ENCODE results near the gene KCNV2.

DNA sequence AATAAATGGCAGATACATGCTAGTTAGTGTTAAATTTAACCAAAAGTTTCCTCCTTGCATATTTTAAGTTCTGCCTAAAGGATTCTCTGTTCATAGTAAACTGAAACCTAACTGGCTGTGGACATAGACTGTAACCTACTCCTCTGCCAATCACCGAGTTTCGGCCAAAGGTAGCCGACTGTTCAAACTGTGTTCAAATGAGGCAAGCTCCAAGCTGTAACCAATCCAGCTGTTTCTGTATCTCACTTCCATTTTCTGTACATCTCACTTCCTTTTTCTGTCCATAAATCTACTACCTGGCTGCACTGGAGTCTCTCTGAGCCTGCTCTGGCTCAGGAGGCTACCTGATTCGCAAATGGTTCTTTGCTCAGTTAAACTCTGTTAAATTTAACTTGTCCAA is 44.1 kb downstream of the KCNV2 start:
- TF ChIP-seq, protein P1, sequence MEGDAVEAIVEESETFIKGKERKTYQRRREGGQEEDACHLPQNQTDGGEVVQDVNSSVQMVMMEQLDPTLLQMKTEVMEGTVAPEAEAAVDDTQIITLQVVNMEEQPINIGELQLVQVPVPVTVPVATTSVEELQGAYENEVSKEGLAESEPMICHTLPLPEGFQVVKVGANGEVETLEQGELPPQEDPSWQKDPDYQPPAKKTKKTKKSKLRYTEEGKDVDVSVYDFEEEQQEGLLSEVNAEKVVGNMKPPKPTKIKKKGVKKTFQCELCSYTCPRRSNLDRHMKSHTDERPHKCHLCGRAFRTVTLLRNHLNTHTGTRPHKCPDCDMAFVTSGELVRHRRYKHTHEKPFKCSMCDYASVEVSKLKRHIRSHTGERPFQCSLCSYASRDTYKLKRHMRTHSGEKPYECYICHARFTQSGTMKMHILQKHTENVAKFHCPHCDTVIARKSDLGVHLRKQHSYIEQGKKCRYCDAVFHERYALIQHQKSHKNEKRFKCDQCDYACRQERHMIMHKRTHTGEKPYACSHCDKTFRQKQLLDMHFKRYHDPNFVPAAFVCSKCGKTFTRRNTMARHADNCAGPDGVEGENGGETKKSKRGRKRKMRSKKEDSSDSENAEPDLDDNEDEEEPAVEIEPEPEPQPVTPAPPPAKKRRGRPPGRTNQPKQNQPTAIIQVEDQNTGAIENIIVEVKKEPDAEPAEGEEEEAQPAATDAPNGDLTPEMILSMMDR (IDR thresholded peaks at IDR 0.05): no peak
- TF ChIP-seq POLR2A (IDR thresholded peaks at IDR 0.05): no peak
